RPMI7951 (cell line): ENCODE data around the gene MTMR11. TPM values are rescaled to one million over a fixed set of nuclear protein-coding genes. Genes with fewer than 3 reads are reported as not detected.
A peak's percentile ranks its signal among the peaks of the same experiment; 100 is the strongest.
"Not testable (repeated sequence)": the region's sequence is repeated elsewhere in the genome, so short reads cannot be mapped to it uniquely, and the experiment has no call there.

Source experiments
- DNase-seq: peaks from one replicate; pipeline ENCODE4 v3.0.0-alpha.2; 2012; ENCODE audit warnings: low read depth
- total RNA-seq: library from RNA; depleted of rRNA; stranded (reverse); fragments of >200 nt; shearing (Covaris generic); gene quantifications from 2 replicates; pipeline ENCODE4 v1.2.3, GENCODE V29; 2014; rRNA removed

Gene MTMR11
- total RNA-seq: 5.2 and 6.1 TPM in 2 replicates

DNA sequence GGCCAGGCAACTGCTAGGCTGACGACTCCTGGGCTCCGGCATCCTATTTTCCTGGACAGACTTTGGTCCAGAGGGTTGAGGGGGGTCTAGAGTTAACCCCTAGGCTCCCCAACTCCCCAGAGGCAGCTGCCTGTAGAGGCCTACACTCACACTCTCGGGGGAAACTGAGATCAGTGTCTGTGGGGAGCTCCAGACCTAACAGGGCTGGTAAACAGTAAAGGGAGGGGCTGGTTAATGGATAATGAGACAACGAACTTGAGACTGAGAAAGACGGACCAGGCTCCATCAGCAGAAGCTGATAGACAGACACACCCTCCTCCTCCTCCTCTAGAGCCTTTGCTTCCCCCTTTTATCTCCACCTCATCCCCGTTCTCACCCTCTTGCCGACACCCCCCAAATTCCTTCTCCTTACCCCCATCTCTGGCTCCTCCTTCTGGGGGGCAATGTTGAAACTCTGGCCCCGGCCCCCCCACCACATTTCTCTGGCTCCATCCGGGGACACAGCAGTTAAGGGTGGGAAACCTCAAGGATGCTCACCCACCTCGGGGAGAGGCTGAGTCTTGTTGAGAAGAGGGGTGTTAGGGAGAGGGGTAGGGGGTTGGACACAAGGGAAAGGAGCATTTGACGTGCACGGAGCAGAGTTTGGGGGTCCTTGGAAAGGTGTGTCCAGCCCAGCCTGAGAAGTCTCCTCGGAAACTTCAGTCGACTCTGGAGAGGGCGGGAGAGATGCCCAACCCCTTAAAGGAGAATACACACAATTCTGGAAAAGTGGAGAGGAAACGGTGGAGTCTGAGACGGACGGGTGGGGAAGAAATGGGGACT, at the start of gene MTMR11:
MTMR11 (minus strand) TSS at position 710 of the 822 bp plus-strand sequence; CDS start at position 478, 232 bp downstream.
- peak; percentile 45 for DNase-seq

DNA sequence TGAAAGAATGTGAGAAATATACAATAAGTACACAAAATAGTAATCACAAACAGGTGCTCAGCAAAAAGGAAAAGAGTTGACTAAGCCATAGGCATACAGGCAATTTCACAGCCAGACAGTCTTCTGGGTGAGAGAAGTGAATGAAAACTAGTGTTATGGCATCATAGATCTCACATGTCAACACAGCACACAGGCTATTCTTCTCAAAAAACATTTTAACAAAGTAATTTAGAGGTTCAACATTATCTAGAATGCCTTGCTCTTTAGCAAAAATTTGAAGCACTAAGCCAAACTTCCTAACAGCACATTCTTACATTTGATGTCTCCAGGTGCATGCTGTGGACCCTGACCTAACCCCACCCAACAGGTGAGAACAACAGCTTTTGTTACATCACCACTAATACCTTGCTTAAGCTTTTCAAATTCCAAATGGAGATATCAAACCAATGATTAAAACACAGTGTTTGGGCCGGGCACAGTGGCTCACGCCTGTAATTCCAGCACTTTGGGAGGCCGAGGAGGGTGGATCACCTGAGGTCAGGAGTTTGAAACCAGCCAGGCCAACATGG, 43.4 kb upstream of the MTMR11 start:
- no peak for DNase-seq

- DNase-seq: no peak
Measured at GRCh38 chr1:149979245-149979971, 42.7 kb upstream of the MTMR11 start.

DNA sequence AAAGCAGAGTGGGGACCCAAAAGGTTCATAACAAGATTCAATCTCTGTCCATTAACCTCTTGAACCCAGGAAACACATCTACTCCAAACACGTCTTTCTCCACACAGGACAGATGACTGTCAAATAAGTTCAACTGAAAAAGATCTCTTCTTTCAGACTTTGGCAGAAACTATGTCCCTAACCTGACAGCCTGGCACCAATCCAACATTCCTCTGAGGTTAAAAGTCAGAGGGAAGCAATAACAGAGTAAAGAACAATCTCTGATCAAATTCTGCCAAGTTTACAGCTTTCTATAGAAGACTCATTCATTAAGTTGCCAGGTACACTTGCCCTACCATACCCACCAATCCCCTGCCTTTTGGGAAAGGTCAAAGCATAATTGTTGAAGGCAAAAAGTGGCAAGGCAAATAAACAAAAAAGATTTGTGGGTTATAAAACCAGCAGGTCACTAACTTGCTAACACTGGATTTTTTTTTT, 41.9 kb upstream of the MTMR11 start:
- DNase-seq: peak; percentile 16

DNA sequence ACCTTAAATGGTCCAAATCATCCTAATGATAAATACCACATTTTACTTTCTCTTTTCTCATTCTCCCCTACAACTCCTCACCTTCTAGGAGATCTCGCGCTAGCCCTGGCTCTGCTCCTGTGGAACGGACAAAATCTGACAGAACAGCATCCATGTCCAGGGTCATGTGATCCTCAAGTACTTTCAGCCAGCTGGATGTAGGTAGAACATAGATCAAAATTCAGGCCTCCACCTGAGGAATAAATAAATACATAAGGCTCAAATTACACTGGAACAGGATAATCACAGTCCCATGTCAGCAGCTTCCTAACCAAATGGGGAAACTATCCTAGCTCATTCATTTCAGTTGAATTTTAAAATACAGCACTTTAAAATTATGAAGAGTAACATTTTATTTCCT, 40.7 kb upstream of the MTMR11 start:
- DNase-seq: no peak

DNA sequence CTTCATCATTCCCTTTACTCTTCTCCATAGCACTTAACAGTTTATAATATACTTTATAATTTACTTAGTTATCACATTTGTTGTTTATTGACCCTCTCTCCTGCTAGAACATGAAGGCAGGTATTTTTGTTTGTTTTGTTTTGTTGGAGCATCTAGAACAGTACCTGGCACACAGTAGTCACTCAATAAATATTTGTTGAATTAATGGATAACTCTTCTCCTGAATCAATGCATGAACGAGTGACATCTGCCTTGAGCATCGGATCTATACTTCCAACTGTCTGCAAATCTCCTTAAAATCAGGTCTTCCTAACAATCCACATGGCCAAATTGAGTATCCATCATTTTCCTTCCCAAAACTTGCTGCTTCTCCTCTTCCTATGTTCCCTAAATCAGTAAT, 35.9 kb upstream of the MTMR11 start:
- no peak for DNase-seq

DNA sequence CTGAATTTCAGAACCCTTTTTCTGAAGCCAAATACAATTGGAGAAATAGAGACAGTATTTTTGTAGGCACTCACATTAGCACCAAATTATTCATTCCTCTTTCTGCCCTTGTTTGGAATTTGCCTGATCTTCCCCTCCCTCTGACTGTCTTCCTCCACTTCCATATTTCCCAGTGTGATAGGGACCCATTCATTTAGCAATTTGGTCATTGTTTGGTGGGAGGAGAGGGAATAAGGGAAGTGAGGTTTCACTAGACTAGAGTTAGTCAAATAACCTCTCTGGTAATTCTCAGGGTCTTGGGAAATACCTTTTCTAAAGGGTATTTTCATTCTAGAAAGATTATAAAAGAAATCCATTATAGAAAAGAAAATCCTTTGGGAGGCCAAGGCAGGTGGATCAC, 31.0 kb upstream of the MTMR11 start:
- DNase-seq: no peak

- no peak for DNase-seq
Measured at GRCh38 chr1:149967041-149967440, 30.4 kb upstream of the MTMR11 start.

DNA sequence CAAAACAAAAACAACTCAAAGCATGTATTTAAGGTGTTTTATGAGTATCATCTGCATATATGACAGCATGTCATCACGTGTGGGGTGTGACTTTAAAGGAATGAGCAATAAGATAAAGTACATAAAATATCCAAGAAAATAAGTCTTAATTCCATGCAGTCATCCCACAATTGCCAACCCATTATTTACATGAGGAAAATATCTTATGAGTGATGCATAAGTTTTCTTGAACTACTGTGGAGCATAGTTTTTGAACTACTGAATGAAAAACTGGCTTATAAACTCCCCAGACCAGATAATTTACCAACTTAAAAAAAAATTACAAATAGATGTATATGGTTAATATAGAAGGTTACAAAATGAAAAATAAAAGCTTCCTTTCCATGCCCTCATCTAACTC, 29.7 kb upstream of the MTMR11 start:
- DNase-seq: no peak

- no peak for DNase-seq
Measured at GRCh38 chr1:149965440-149965839, 28.8 kb upstream of the MTMR11 start.

DNA sequence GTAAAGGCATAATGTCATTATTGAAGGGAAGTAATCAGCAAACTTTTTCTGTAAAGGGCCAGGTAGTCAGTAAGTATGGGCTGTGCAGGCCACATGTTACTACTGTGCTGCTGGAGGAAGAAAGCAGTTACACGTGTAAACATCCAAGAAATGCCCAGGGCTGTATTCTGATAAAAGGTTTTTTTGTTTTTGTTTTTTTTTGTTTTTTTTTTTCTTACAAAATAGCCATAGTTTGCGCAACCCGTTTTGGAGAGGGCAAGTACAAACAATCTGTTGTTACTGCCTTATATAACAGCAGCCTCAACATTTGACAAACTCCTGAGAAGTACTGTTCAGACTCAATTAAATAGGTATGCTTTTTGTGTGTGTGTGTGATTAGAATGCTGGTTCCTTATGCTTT, 26.7 kb upstream of the MTMR11 start:
- no peak for DNase-seq

- DNase-seq: no peak
Measured at GRCh38 chr1:149962736-149963135, 26.1 kb upstream of the MTMR11 start.

DNA sequence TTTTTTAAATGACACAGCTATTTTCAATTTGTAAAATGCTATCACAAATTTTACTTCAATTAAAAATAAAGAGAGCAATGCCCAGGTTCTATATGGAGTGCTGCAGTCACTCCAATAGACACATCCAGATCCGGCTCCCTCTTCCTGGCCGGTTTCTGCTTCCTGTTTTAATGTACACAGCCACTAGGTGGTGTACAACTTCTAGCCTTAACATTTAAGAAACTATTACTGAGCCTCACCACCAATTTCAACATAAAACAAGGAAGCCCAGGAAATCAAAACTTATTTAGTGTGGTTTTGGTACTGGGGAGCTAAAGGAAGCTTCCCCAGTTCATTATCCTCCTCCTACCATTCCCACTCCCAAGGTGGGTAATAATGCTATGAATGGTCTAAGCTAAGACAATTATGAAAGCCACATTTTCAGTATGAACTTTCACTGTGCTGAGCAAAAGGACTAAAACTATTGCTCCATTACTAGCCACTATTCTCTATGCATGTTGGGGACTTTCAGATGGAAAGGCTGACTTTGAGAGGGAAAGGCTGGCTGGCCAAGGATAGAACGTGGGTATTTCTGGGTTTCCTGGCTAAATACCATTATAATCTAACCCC, 25.5 kb upstream of the MTMR11 start:
- peak; percentile 71 for DNase-seq

DNA sequence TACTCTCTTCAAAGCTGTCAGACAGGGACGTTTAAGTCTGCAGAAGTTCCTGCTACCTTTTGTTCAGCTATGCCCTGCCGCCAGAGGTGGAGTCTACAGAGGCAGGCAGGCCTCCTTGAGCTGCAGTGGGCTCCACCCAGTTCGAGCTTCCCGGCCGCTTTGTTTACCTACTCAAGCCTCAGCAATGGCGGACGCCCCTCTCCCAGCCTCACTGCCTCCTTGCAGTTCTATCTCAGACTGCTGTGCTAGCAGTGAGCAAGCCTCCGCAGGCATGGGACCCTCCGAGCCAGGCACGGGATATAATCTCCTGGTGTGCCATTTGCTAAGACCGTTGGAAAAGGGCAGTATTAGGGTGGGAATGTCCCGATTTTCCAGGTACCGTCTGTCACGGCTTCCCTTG, 20.9 kb upstream of the MTMR11 start:
- DNase-seq: not testable (repeated sequence)

GRCh38 chr1:149949911-149950310, 13.2 kb upstream of the MTMR11 start:
- DNase-seq: no peak

DNA sequence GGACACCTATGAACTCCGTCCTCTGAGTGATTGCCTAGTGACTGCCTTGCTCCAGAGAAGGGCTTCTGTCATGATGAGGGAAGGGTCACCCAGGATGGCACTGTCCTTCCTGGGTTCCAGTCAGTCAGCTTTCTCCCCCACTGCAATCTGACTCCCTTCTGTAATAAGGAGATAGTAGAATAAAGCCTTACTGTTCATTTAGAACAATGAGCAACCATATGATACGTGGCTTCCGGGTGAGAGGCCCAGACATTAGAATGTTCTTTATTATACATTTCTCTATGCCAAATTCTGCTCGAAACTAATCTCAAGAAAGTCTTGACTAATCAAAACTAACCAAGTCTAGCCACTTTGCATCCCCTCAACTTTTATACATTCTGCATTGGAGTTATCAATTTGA, 8.5 kb upstream of the MTMR11 start:
- no peak for DNase-seq

DNA sequence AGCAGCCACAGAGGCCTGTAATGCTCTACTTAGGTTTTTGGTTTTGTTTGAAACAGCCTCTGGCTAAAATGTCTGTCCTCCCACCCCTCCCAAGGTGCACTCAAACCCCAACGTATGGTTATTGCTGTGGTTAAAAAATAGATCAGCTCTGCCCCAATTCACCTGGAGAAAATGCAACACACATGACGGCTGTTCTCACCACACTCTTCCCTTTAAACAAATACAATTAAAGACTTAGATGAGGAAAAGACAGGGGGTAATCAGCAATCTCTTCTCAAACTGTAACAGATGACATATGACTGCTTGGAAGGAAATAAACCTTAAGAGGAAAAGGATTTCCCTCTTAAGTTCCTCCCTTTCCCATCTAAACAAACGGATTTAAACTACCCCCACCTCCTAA, 6.2 kb upstream of the MTMR11 start:
- DNase-seq: no peak

DNA sequence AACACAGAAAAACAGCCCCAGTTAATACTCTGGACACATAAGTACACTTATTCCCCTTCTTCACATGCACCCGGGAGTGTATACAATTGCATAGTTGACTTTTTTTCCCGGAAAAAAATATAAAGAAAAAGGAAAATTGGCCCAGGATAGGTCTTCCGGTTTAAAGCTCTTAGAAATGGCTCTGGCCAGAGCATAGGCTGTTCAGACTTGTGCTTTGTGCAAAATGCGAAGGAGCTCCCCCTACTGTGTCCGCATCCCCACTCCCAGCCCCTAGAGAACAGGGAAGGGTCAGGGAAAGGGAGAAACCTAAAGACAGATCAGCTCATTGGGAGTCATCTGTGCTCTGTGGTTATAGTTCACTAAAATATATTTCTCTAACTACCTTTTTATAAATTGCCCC, 5.5 kb upstream of the MTMR11 start:
- DNase-seq: peak; percentile 13

DNA sequence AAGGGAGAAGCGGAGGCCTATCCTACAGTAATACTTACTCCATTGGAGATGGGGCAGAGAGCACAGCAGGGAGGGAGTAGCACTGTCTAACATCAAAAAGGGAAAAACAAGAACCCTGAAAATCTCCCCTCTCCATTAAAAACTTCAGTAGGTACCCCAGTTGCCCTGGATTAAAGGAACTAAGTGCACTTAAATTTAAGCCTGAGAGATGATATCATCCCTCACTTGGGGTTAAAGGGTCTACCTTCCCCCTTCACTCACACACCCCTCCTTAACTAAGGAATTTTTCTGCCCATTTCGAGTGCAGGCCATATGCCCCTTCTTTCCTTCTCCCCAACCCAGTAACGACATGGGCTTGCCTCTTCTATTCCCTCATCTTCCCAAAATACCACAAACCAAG, 3.7 kb upstream of the MTMR11 start:
- DNase-seq: no peak

DNA sequence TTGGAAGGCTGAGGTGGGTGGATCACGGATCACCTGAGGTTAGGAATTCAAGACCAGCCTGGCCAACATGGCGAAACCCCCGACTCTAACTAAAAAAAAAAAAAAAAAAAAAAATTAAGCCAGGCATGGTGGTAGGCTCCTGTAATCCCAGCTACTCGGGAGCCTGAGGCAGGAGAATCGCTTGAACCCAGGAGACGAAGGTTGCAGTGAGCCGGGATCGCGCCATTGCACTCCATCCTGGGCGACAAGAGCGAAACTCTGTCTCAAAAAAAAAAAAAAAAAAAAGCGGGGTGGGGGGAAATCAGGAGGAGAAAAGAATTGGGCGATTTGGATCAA, 2.0 kb upstream of the MTMR11 start:
- DNase-seq: not testable (repeated sequence)

DNA sequence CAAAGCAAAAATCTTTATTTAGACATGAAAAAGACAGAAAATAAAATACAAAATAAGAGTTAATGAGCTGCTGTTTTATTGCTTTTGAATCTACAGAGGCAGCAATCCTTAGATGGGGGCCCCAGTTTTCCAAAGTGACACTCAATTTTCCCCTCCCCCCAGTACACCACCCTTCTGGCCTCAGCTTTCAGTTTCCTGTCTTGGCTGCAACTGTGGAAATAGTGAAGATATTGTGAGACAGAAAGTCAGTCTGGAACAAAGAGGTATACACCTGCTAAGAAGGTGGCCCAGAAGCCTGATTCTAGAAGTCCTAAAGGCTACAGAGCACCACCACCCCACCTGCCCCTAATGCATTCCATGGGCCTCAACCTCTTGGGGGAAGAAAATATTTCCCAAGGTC, 1.1 kb upstream of the MTMR11 start:
- DNase-seq: no peak

DNA sequence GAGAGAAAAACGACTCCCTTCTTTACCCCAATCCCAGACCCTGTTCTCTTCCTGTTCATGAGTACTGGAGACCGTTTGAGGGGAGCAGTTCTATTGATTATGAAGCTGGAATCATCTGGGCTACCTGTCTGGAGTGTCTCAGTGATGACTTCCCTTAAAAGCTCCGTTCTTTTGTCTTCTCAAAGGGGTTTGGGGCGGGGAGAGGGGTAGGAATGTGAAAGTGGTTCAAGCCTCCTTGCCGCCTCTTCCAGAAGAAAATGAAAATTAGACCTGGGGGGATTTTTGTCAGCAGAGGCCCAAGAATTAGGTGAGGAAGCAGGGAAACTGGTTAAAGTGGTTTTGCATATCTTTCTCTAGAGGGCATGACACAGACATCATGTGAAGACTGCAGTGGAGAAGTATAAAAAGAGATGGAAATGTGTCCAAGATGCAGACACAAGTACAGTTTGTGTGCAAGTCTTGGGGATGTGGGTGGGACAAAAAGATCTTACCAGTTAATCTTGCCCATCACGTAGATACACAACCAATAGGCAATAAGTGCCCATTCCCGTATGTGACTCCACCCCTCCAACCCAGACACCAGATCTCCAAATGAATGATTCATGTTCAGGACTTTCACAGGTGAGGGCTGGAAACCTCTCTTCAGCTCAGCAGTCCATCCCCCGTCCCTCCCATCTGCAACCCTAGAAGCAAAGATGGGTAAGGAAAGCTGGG, 470 bp upstream of the MTMR11 start:
- DNase-seq: peak; percentile 65
